Activated CD8-positive, alpha-beta memory T cell treated with anti-CD3 and anti-CD28 coated beads for 24 hours (primary cell): ENCODE results near the gene LINC01488.

Experiments used
- DNase-seq: peaks from one replicate; pipeline ENCODE4 v3.0.0-alpha.2; 2020

The LINC01488 gene

DNA sequence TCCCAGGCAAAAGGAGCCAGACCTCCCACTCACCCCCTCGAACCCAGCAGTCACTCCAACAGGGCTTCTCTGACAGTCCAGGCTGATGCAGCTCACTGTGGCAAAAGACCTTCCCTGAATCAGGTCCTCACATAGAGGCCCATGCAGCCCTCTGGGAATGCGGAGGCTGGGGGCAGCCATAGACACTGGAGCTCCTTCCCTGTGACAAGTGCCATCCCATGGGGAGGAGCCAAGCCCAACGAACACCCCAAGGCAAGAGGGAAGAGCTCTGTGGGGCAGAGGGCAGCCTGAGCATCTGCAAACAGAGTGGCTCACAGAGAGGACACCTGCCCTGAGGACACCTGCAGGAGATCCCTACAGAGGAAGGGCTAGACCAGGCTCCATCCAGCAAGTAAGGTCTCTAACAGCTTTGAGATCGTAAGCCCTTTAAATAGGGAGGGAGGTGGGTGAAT, at the start of gene LINC01488:
LINC01488 (plus strand) TSS at position 271 of the 452 bp plus-strand sequence.
- DNase-seq = no peak

DNA sequence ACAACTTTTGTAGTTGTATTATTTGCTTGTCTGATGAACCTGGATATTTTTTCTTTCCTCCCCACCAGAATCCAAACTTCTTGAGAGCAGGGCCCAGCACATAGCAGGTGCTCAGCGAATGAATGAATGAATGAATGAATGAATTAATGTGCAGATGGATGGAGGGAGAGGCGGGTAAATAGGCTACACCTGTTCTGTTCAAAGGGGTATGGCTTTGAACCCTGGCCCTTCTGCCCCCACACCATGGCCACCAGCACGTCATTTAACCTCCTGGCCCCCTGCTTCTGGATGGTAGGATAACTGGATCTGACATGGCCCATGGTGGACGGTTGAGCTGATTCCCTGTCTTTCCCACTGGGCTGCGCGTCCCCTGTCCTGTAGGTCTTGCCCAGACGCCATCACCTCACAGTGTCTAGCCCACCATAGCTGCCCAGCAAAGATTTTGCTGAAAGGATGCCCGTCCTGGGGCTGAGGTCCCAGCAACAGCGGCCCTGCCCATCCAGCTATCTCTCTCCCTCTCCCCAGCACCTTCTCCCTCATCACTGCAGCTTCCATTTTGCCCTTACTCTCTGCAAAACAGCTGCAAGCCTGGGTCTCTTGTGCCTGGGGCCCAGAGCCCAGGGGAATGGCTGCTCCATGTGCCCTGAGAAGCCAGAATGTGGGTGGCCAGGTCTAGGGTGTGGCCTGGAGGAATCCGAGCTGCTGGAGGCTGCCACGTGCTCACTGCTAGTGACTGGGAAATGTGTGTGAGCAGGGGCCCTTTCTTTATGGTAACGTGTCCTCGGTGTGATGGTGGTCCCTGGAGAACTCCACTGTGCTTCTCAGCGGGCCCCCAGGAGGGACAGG, 49.3 kb upstream of the LINC01488 start:
- no peak for DNase-seq

DNA sequence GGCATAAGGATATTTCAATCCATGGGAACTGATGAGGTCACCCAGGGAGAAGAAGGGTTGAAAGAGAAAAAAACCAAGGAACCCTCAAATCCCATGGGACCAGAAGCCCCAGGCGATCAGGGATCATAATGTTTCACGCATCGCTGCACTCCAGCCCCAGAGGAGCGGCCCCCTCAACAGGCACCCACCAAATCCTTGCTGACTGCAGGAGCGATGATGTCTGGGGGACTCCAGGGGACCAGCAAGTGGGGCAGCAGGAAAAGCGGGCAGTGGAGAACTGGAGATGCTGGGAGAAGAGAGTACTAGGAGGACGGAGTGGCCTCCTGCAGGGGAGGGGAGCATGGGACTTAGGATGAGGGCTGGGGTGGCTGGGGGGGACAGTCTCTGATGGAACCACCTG, 47.7 kb upstream of the LINC01488 start:
- DNase-seq = no peak

DNA sequence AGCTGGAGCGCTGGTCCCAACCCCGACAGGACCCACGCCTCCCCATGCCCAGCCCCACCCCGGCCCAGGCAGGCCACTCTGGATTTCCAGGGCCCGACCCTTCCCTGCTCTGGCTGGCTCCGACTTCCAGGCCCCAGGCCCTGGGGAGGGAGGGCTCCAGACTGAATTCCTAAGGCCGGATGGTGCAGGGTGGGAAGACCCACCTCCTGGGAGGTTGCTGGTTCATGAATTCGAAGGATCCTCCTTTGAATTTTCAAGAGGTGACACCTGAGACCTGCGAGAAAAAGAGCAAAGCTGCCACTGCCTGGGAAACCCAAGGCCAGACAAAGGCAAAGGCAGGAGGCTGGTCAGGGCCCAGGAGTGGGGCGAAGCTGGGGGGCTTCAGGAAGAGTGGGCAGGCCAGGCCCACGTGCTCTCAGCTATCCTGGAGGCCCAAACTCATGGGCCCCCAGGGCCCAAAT, 47.0 kb upstream of the LINC01488 start:
- DNase-seq = no peak

DNA sequence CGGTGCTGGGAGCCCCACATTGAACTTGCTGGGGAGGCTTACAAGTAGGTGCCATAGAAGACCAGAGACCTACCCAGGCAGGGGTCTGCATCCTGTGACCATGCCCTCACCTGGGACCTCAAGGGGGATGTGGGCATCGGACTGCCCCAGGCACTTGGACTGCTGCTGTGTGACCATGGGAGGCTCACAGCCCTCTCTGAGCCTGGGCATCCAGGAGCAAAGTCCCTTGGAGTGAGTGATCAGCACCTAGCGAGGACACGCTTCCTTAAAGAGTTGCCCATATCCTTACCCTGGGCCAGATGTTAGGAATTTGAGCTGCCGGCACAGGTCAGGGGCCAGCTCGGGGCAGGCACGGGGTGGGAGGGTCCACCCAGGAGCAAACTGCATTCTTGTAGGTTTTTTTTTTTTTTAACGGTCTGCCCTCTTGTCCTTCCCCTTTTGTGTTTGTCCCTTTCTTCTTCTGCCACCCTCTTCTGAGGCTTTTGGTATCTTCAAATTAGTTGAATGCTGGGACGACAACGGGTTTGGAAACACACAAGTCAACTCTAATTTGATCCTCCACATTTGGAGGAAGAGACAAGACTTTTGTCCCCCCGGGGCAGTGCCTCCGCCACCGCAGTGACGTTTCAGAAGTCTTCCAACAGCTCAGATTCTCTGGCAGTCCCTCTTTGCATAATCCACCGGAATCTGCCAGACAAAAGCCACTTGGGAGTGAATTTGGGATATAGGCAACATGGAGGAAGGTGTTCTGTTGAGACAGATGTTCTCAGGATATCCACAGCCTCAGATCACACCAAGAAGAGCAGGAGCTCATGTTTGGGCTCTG, 46.1 kb upstream of the LINC01488 start:
- no peak for DNase-seq

DNA sequence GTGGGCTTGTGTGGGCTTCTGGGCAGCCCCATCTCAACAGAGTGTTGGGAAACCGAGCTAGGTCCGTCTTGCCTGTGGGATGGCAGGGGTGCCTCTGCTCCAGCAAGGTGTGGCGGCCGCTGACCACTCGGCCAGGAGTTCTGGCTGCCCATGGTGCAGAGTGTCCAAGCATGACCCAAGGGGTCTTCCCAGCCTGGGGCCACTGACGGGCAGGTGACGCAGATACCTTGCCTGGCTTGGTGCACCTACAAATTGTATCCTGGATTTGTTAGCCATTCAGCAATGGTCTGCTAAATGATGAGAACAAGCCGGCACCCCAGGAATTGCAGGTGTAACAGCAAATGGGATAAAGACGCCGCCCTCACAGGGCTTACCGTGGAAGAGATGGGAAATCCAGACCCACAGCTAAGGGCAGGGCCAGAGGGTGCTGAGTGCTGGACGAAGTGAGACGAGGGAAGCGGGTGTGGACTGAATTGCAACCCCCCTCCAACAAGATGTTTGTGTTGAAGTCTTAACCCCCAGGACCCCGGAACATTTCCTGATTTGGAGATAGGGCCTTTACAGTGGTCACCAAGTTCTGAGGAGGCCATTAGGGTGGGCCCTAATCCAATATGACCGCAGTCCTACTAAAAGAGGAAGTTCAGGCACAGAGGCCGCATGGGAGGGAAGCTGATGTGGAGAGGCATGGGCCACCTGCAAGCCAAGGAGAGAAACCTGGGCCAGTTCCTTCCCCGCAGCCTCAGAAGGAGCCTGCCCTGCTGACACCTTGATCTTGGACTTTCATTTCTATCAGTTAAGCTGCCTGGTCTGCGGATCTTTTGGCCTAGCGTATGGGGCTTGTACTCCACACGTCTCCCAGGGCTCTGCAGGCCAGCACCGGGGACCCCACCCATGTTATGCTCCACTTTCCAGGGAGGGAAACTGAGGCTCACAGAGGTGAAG, 45.2 kb upstream of the LINC01488 start:
- DNase-seq = no peak

DNA sequence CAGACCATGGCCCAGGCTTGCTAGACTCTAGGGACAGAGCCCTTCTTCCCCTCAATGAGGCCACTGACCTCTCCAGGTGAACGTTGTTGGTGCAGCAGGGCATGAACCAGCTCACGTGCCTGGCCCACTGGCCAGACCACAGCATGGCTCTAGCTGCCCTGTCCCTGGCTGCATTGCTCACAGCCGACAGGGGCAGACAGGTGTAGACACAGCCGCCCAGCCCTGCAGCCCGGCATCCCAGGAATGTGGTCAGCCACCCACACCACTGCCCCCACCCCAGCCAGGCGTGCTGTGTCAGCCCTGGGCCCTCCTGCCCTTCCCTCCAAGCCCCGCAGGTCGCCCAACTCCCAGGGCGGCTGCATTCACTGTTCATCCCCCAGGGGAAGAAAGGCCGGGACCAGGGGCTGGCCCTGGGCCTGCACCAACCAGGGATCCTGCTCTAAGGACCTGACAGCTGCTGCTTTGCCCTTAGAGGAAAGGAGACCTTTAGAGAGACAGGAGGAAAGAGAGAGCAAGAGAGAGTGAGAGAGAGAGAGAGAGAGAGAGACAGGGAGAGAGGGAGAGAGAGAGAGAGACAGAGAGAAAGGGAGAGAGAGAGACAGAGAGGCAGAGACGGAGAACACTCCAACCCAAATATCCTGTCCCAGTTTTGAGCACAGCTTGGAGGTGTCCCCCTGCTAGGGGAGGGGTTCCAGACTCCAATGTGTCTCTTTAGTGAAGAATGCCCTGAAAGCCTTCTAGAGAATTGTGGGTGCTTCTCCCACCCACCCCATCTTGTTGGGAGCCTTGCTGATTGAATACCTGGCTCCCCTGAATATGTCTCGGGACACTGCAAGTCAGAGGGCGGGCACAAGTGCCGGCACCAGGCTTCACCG, 44.2 kb upstream of the LINC01488 start:
- no peak for DNase-seq

DNA sequence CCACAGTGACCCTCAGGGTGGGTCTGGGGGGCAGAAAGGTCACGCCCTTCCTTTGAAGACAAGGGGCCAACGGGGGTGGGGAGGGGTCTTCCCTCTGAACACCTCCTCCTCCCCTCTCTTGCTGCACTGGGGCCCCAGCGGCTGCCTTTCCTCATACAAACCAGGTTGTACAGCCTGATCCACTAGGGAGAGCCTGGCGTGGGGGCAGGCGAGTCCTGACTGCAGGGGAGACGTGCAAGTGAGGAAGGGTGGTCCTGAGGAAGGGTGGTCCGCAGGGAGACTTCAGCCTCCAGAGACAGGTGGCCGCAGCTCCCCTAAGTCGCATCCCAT, 43.6 kb upstream of the LINC01488 start:
- DNase-seq = no peak

DNA sequence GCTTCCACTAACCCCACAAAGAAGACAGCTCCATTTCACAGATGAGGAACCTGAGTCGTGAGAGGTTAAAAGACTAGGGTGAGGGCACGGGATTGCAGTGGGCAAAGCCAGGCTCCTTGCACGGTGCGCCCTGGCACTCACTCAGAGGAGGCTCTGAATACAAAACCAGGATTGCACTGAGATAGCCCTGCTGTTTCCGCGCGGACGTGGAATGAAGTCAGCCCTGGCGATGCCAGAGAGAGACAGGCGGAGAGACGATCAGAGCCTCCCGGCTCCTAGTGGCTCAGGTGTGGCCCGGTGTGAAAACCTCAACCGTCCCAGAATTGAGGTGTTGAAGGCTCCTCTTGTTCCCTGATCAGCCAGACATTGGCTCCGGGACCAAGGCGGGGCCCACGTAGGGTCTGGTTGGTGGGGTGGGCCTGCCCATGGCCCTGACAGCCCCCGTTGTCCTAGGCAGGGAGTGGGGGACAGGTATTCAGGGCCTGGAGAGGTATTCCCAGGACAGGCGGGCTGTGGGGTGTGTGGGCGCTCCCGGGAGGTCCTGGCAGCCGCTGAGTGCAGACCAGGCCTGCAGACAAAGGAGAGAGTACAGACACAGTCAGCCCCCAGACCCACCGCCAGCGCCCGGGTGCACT, 43.1 kb upstream of the LINC01488 start:
- DNase-seq = no peak

DNA sequence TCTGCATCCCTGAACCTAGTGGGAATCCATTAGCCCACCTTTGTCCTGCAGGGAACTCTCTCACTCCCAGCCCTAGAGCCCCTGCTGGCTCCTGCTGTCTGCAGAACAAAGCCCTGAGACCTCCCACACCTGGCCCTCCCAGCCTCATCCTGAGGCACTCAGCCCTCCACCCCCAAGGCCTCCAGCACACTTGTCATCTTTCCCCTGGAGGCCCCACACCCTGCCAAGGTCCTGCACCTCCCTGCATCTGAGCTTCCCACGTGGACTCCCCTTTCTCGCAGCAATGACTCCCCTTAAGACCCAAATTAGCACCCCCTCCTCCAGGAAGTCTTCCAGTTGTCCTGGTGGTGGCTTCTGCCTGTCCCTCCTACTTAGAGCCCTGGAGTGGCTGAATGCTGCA, 42.3 kb upstream of the LINC01488 start:
- DNase-seq = no peak

DNA sequence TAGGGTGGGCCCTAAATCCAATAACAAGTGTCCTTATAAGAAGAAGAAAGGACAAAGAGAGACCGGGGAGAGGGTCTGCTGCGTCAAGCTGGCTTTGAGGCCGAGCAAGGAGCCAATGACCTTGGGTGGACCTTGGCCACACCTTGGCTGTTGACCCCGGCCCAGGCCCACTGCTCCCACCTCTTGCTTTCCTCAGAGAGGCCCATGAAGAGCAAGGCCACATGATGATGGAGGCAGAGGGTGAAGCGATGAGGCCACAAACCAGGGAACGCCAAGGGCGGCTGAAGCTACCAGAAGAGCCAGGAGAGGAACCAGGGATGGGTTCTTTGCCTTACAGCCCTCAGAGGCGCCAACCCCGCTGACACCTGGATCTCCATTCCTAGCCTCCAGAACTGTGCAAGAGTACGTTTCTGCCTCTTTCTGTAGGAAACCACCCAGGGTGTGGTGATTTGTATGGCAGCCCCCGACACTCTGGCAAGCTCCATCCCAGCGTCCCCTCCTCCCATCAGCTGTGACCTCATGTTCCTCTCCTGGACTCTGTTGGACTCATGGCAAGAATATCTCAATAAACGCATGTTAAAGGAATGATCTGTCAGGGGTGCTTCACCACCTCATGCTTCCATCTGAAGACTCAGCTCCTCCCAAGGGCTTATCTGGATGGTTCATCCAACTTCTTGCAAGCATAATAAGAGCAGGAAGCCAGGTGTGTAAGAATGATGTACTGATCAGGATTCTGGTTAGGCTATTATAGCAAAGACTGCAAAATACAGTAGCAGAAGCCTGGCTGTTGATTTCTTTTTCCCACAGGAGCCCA, 41.6 kb upstream of the LINC01488 start:
- no peak for DNase-seq

DNA sequence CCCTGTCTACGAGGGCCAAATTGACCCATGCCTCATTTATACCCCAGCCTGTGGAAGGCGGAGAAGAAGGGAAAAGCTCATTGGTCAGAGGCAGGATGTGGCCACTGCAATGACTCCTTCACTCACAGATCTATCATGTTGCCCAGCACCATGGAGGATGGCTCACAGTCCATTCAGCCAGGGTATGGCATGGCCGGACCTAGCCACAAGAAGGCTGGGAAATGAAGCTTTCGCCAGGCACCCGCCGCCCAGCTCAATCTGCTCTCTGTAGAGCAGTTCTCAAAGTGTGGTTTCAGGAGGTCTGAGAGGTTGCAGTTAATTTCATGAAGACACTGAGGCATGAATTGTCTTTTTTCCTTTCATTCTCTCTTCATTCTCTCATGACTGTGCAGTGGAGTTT, 40.6 kb upstream of the LINC01488 start:
- no peak for DNase-seq

DNA sequence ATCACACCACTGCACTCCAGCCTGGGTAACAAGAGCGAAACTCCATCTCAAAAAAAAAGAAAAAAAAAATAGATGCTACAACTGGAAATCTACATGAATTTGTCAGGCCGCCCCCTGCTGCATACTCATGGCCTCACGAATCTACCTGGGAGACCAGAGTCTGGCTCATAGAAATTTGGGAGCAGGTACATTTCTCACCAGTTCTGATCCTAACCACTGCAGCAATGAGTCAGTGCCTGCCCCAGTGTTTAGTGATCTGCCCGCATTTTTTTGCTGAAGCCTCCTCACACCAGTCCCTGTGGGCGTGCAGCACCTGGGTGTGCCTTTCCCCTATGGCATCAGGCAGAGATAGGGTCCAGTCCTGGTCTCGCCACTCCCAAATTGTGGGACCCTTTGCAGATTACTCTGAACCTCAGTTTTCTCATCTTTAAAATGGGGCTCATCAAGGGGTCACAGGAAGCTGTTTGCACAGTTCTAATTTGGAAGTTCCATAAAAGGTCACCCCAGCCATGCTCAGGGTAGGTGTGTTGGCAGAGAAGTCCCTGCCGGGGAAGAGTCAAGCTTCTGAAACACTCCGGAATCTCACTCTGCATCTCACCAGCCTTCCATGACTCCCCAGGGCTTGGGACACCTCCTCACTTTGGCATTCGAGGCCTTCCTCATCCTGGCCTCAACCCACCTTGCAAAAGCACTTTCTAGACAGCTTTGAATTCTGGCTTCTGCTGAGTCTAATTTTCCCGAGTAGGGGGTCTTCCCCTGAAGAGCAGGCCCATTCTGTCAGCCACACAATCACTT, 39.3 kb upstream of the LINC01488 start:
- no peak for DNase-seq

DNA sequence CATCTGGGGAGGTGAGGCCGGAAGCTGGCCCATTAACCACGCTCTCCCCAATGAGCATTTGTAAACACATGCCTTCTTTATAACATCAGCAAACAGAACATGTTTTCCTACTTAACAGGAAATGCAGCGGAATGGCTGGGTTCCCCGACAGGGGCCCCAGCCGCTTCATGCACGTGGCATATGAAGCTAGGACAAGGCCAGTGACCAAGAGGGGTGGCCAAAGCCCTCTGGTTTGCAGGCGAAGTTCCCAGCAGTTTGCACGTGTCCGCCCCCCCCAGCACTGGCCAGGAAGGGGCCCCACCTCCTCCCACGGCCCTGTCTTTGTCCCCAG, 38.7 kb upstream of the LINC01488 start:
- no peak for DNase-seq

DNA sequence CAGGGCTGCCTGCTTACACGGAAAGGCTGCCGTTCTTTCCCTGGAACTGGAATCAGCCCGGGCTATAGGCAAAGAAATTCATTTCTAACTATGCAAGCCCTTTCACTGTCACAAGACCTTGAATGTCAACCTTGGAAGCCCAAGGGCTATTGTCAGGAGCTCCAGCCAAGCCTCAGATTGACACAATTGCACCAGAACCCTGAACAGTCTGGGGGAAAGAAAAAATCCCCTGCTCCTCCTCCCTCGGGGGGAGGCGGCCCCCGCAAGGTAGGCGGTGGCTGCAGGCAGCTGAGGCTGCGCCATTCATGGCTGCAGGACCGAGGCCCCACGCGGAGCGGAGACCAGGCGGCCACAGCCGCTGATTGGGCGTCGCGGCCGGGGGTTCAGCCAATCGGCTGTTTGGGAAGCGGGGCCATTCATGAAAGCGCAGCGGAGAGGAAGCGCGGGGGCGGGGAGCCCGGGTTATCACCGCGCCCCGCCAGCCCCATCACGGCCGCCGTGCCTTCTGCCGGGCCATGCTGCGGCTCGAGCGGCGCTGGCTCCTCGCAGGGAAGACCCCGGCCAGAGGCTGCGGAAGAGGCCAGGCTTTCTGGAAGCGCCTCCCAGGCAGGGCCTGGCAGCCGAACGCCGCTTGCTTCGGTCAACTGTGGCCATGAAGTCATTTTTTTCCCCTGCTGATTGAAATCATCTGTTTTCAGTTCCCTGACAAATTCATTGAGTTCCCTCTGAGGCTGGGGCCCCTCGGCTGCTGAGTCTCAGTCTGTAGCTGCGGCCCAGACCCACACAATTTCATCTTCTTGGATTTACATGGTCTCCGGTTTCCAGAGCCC, 38.1 kb upstream of the LINC01488 start:
- DNase-seq = peak; percentile 88

DNA sequence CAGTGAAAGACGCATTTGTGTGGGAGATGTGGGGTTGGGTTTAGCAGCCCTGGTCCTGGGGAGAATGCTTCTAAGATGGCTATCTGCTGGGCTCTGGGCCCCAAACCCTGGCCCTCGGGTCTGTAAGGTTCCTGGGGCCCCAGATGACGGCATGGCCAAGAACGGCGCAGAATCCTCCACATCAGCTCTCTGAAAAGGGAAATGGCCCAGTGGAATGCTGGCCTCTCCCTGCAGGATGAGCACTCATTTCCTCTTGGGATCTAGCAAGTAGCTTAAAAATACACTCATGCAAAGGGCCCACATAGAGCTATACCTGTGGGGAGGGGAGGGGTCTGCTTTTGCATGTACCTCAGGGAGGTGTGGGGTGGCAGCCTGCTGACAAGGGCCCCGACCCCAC, 37.5 kb upstream of the LINC01488 start:
- DNase-seq = no peak

DNA sequence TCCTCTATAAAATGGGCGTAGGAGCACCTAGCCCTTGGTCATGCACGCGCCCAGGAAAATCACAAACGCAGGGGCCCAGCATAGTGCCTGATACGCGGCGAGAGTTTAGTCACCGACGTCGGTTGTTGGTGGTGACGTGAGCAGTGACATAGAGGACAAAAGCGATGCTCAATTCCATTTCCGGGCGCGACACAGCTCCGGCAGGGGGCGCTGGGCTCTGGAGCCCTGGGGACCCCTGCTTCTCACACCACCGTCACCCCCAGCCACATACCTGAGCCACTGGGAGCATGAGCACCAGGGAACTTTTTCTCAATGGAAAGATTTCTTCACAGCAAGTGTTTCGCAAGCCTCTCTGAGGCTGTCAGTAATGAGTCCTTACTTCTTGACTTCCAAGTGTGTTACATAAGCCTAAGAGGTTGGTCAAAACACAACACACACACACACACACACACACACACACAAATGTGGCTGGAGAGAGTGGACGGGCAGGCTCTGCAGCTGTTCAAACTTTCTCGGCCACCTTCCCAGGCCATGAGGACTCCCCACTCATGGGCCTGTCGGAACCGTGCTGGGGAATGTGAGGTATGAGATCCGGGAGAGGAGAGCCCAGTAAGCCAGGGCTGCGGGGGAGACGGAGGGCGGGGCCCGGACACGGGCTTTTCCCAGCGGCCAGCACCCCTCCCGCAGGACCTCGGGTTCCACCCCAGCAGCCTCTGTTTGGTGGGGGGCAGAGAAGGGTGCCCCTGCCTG, 36.9 kb upstream of the LINC01488 start:
- no peak for DNase-seq

DNA sequence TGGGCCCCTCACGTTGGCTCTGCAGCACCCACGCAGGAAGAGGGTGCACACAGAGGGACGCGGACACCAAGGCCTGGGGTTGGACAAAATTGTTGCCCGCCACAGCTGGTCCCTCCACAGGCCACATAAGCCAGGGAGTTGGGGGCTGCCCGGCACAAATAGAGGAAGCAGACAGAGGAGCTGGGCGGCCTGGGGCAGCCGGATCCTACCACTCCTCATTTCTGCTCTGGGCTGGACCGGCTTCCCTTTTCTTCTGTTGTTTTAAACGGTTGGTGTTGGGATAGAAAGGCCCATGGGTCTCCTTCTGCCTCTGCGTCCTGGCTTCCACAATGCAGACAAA, 36.4 kb upstream of the LINC01488 start:
- DNase-seq = no peak
